Measurements from ENCODE around the gene UBL5.

Gene UBL5

DNA sequence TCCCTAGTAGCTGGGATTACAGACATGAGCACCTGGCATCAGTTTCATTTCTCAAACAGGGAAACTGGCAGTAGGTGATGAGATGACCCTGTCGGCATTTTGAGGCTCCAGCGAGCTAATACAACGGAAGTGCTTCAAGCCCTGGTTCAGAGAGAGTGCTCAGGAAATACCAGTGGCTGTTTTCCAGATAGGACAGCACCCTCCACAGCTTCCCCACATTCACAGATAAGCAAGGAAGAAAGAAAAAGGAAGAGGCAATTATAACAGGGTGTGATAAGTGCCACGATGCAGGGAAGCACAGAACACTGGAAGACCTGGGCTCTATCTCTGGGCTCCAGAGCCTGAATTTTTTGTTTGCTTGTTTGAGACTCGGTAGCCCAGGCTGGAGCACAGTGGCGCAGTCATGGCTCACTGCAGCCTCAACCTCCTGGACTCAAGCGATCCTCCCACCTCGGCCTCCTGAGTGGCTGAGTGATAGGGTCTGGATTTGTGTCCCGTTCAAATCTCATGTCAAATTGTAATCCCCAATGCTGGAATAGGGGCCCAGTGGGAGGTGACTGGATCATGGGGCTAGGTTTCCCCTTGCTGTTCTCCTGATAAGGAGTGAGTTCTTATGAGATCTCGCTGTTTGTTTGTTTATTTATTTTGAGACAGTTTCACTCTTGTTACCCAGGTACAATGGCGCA is 50.9 kb downstream of the UBL5 start:
- no peak for DNase-seq (ENCODE audit: extremely low spot score)
- ChIA-PET POLR2A (no interaction called here), CTCF (interaction anchor here (1.0 to 1.2 kb wide), 2 partner anchors 9 to 122 kb away, joined by 3 read pairs; no protein-coding TSS in a partner anchor)
- TF ChIP-seq, protein P1, sequence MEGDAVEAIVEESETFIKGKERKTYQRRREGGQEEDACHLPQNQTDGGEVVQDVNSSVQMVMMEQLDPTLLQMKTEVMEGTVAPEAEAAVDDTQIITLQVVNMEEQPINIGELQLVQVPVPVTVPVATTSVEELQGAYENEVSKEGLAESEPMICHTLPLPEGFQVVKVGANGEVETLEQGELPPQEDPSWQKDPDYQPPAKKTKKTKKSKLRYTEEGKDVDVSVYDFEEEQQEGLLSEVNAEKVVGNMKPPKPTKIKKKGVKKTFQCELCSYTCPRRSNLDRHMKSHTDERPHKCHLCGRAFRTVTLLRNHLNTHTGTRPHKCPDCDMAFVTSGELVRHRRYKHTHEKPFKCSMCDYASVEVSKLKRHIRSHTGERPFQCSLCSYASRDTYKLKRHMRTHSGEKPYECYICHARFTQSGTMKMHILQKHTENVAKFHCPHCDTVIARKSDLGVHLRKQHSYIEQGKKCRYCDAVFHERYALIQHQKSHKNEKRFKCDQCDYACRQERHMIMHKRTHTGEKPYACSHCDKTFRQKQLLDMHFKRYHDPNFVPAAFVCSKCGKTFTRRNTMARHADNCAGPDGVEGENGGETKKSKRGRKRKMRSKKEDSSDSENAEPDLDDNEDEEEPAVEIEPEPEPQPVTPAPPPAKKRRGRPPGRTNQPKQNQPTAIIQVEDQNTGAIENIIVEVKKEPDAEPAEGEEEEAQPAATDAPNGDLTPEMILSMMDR (IDR thresholded peaks at IDR 0.05; ENCODE audit: control extremely low read depth, extremely low read depth, low read depth, missing control alignments): no peak
